Liver (tissue), 3 donors: Measurements from ENCODE around the gene HOXA3.

Experiments
- CTCF ChIP-seq: fragments of 150-350 bp; IDR thresholded peaks from 2 replicates; pipeline ENCODE4 v1.5.1; 2017; ENCODE audit warnings: improper control_type of control experiment, low read depth, low read length; ENCODE audit not compliant: missing input control
- JUND ChIP-seq, 2 donors: IDR thresholded peaks; 2 replicates each; pipeline ENCODE4 v1.6.1; 2016; ENCODE audit warnings: antibody characterized with exemption in 2 of 2
- donor health status: healthy.
- donor health status: healthy.

- TF ChIP-seq JUND (IDR thresholded peaks at IDR 0.05) (no peak), CTCF (no peak)
These were observed 2.0 kb upstream of the HOXA3 start for GRCh38 chr7:27154369-27154768.
